Loucy (cell line): ENCODE measurements around the gene VEPH1.

Experiments
- H2AFZ ChIP-seq: fragments of 200-600 bp; sonication (generic); 2 replicates; pipeline ENCODE4 v1.6.0; 2016; ENCODE audit warnings: antibody characterized with exemption, mild to moderate bottlenecking, low read length, moderate library complexity
- H3F3A ChIP-seq: fragments of 200-600 bp; 2 replicates; pipeline ENCODE4 v1.6.0; 2016; ENCODE audit warnings: antibody characterized with exemption, low read depth, mild to moderate bottlenecking
- H3K27me3 ChIP-seq: fragments of 200-600 bp; sonication (generic); 2 replicates; pipeline ENCODE4 v1.6.1; 2014; ENCODE audit warnings: low read length, mild to moderate bottlenecking; ENCODE audit not compliant: insufficient read depth, poor library complexity, severe bottlenecking
- H3K36me3 ChIP-seq: fragments of 200-600 bp; sonication (generic); 2 replicates; pipeline ENCODE4 v1.6.1; 2016; ENCODE audit warnings: low read length; ENCODE audit not compliant: insufficient read depth
- H3K4me1 ChIP-seq: fragments of 200-600 bp; sonication (generic); 2 replicates; pipeline ENCODE4 v1.5.1; 2014; ENCODE audit warnings: low read length, mild to moderate bottlenecking; ENCODE audit not compliant: insufficient read depth, poor library complexity, severe bottlenecking
- H3K4me2 ChIP-seq: fragments of 200-600 bp; sonication (generic); 2 replicates; pipeline ENCODE4 v1.6.0; 2014; ENCODE audit warnings: antibody characterized with exemption, low read length, low read depth, mild to moderate bottlenecking; ENCODE audit not compliant: poor library complexity, severe bottlenecking
- H3K4me3 ChIP-seq: fragments of 200-600 bp; sonication (generic); 2 replicates; pipeline ENCODE4 v1.5.1; 2014; ENCODE audit warnings: low read length, mild to moderate bottlenecking, mixed read lengths; ENCODE audit not compliant: poor library complexity, severe bottlenecking
- H3K79me2 ChIP-seq: fragments of 200-600 bp; sonication (generic); 2 replicates; pipeline ENCODE4 v1.6.1; 2014; ENCODE audit warnings: low read length; ENCODE audit not compliant: insufficient read depth
- H3K9ac ChIP-seq: fragments of 200-600 bp; sonication (generic); 2 replicates; pipeline ENCODE4 v1.6.0; 2014; ENCODE audit warnings: mild to moderate bottlenecking, low read depth, low read length, moderate library complexity; ENCODE audit not compliant: poor library complexity, severe bottlenecking
- H3K9me2 ChIP-seq: fragments of 200-600 bp; sonication (generic); replicated peaks from 2 replicates; pipeline ENCODE4 v1.6.1; 2016; ENCODE audit warnings: low read depth, low read length, mixed read lengths
- H3K9me3 ChIP-seq: fragments of 200-600 bp; sonication (generic); 2 replicates; pipeline ENCODE4 v1.6.1; 2014; ENCODE audit warnings: mild to moderate bottlenecking, antibody characterized with exemption, low read length, low read depth; ENCODE audit not compliant: insufficient read depth
- H4K20me1 ChIP-seq: fragments of 200-600 bp; sonication (generic); 2 replicates; pipeline ENCODE4 v1.6.0; 2014; ENCODE audit warnings: antibody characterized with exemption, low read length, mild to moderate bottlenecking; ENCODE audit not compliant: insufficient read depth, poor library complexity, severe bottlenecking
- EZH2phosphoT487 ChIP-seq: fragments of 200-600 bp; IDR thresholded peaks from 2 replicates; pipeline ENCODE4 v1.6.1; 2018; ENCODE audit warnings: antibody characterized with exemption, mild to moderate bottlenecking, moderate library complexity, borderline replicate concordance
- TF ChIP-seq, protein P1 (sequence below): fragments of 200-600 bp; sonication (generic); conservative IDR thresholded peaks from 2 replicates; pipeline ENCODE4 v1.5.1; 2014; ENCODE audit warnings: mild to moderate bottlenecking, antibody characterized with exemption, low read length

VEPH1 gene

DNA sequence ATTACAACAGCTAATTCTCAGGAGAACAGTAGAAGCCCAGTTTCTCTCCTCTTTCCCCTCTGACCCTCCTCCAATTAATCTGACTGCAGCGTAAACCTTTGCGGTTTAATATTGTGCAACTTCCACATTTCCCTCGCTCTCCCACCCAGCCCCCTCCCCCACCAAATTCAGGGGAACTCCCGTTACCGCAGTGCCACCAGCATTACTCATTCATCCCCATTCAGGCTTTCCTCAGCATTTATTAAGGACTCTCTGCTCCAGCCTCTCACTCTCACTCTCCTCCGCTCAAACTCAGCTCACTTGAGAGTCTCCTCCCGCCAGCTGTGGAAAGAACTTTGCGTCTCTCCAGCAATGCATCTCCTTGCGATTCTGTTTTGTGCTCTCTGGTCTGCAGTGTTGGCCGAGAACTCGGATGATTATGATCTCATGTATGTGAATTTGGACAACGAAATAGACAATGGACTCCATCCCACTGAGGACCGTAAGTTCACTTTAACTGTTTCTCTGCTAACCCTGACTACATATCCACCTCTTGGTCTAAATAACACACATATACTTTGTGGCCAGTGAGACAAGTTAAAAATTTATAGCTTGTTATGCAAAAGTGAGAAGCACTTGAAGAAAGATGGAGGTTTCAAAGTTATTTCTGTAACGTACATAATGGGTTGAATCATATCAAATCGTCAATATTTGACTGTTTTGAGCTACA, 66.5 kb downstream of the VEPH1 start, which contains the start of gene PTX3:
PTX3 (plus strand) TSS at position 268 of the 709 bp plus-strand sequence; CDS start at position 352, 84 bp downstream.
- TF ChIP-seq, protein P1, sequence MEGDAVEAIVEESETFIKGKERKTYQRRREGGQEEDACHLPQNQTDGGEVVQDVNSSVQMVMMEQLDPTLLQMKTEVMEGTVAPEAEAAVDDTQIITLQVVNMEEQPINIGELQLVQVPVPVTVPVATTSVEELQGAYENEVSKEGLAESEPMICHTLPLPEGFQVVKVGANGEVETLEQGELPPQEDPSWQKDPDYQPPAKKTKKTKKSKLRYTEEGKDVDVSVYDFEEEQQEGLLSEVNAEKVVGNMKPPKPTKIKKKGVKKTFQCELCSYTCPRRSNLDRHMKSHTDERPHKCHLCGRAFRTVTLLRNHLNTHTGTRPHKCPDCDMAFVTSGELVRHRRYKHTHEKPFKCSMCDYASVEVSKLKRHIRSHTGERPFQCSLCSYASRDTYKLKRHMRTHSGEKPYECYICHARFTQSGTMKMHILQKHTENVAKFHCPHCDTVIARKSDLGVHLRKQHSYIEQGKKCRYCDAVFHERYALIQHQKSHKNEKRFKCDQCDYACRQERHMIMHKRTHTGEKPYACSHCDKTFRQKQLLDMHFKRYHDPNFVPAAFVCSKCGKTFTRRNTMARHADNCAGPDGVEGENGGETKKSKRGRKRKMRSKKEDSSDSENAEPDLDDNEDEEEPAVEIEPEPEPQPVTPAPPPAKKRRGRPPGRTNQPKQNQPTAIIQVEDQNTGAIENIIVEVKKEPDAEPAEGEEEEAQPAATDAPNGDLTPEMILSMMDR: no peak
- TF ChIP-seq EZH2phosphoT487: no peak
- Histone ChIP-seq H3K27me3 (no peaks in the 10 kb centered on the region), H3K9me2 (no peaks in the 10 kb centered on the region), H3K9ac (no peak within 1 kb of the TSS), H3F3A (no peaks in the 10 kb centered on the region), H3K9me3 (no peaks in the 10 kb centered on the region), H3K36me3 (no peaks in the 10 kb centered on the region), H3K4me2 (no peak within 1 kb of the TSS), H3K4me3 (no peak within 1 kb of the TSS), H3K4me1 (no peaks in the 10 kb centered on the region), H4K20me1 (no peaks in the 10 kb centered on the region), H2AFZ (no peak within 1 kb of the TSS), H3K79me2 (no peaks in the 10 kb centered on the region)

DNA sequence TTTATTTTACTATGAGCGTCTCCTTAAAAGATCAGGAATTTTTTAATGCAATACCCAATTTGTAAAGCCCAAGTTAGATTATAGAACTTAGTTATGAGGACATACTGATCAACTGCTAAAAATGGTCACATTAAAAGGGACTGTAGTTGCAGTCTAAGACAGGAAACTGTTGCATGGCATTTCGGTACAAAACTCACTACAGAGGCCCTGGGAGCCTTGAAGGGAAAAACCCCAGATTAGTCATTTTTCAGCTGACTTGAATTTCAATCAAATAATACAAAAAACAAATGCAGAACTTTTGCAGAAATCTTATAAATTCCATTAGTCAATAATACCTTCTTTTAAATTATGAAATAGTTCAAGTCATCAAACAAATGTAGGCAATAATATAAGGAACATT, 73.5 kb downstream of the VEPH1 start:
- peak overlapping the region; percentile 26 for H3K4me2 ChIP-seq
- H3K36me3 ChIP-seq: no peaks in the 10 kb centered on the region
- no peak for TF ChIP-seq EZH2phosphoT487
- TF ChIP-seq, protein P1: no peak
- no peaks in the 10 kb centered on the region for H3F3A ChIP-seq
- H3K27me3 ChIP-seq: no peaks in the 10 kb centered on the region
- no peaks in the 10 kb centered on the region for H3K9me2 ChIP-seq
- H3K4me3 ChIP-seq: no peak overlapping the region
- no peaks in the 10 kb centered on the region for H4K20me1 ChIP-seq
- H3K79me2 ChIP-seq: no peaks in the 10 kb centered on the region
- H3K4me1 ChIP-seq: peaks cover 18% of the 10 kb centered on the region
- no peak overlapping the region for H3K9ac ChIP-seq
- no peaks in the 10 kb centered on the region for H3K9me3 ChIP-seq
- no peak overlapping the region for H2AFZ ChIP-seq

DNA sequence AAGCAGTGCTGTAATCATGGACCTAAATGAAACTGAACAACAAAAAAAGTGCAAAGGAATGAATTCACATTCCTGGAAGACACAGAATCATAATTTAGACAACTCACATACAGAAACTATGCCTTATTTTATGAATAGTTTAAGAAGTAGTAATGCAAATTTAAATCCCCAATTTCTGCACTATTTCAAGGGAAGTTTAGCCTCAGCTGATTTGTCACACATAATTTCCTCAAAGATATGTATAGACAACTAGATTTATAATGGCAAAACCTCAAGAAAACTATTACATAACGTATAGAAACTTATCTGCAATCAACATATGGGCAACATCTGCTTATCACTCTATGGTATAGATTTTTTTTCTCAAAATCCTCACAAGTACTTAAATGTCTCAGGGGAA, 74.4 kb downstream of the VEPH1 start:
- Histone ChIP-seq H4K20me1 (no peaks in the 10 kb centered on the region), H3K4me2 (no peak overlapping the region), H3K36me3 (no peaks in the 10 kb centered on the region), H3K79me2 (no peaks in the 10 kb centered on the region), H3K9me2 (no peaks in the 10 kb centered on the region), H3K9ac (no peak overlapping the region), H3K4me1 (peaks cover 18% of the 10 kb centered on the region), H3K4me3 (no peak overlapping the region), H3K9me3 (no peaks in the 10 kb centered on the region), H3F3A (no peaks in the 10 kb centered on the region), H3K27me3 (no peaks in the 10 kb centered on the region), H2AFZ (no peak overlapping the region)
- TF ChIP-seq, protein P1: no peak
- no peak for TF ChIP-seq EZH2phosphoT487
